ENCODE measurements around the gene S100A2.
"Not testable (repeated sequence)": the region's sequence is repeated elsewhere in the genome, so short reads cannot be mapped to it uniquely, and the experiment has no call there.

Gene S100A2

DNA sequence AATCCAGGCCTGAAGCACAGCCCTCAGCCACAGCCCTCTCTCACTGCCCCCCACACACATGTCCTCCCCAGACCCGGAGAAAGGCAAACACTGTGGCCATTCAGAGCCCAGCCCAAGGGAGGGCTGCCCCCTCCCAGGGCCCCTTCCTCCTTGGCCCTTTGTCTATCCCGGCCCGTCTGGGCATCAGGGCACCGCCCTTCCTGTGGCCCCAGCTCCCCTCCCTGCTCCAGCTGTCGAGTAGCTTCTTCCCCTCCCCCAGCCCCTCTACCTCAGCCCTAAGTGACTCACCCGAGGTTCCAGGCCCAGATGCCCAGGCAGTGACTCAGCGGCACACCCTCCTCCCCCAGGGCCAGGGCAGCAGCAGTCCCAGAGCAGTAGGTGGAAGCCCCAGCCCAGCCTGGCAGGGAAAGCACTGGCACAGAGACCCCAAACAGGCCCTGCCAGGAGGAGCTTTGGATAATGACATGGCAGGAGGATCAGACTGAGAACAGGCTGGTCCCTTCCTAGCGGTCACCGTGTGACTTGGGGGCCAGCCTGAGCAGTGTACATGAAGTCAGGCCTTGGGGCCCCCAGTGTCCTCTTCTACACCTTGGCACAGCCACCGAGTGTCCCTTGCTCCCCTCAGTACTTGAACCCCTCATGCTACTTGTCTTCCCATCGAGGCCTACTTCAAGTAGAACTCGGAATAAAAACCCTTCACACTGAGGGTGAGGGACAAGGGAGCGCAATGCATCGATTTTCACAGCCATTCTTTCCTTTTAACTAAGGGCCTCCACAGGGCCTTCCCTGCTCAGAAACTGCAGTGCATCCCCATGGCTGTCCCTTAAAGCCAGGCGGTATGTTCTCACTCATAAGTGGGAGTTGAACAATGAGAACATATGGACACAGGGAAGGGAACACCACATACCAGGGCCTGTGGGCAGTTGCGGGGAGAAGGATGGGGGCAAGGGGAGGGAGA, 1.0 kb upstream of the S100A2 start:
- H3K4me3 ChIP-seq (ENCODE audit: insufficient read depth, low read length, poor library complexity, severe bottlenecking), result no peak overlapping the region
- no peaks in the 10 kb centered on the region for H3K79me2 ChIP-seq (ENCODE audit: insufficient read depth, low read length)
- H3F3A ChIP-seq (ENCODE audit: insufficient read depth), result no peaks in the 10 kb centered on the region
- H4K20me1 ChIP-seq (ENCODE audit: low read depth, low read length), result no peaks in the 10 kb centered on the region
- H3K27ac ChIP-seq (ENCODE audit: low read depth, low read length), result no peak overlapping the region
- H3K36me3 ChIP-seq (ENCODE audit: low read length), result no peaks in the 10 kb centered on the region
- H3K4me2 ChIP-seq (ENCODE audit: low read depth, low read length, poor library complexity, severe bottlenecking), result no peak overlapping the region
- H2AFZ ChIP-seq (ENCODE audit: low read depth, low read length, severe bottlenecking), result no peak overlapping the region
- TF ChIP-seq EZH2phosphoT487 (conservative IDR thresholded peaks at IDR 0.05; ENCODE audit: low read length), result no peak
- TF ChIP-seq, protein P1, sequence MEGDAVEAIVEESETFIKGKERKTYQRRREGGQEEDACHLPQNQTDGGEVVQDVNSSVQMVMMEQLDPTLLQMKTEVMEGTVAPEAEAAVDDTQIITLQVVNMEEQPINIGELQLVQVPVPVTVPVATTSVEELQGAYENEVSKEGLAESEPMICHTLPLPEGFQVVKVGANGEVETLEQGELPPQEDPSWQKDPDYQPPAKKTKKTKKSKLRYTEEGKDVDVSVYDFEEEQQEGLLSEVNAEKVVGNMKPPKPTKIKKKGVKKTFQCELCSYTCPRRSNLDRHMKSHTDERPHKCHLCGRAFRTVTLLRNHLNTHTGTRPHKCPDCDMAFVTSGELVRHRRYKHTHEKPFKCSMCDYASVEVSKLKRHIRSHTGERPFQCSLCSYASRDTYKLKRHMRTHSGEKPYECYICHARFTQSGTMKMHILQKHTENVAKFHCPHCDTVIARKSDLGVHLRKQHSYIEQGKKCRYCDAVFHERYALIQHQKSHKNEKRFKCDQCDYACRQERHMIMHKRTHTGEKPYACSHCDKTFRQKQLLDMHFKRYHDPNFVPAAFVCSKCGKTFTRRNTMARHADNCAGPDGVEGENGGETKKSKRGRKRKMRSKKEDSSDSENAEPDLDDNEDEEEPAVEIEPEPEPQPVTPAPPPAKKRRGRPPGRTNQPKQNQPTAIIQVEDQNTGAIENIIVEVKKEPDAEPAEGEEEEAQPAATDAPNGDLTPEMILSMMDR (IDR thresholded peaks at IDR 0.05; ENCODE audit: insufficient read depth, low read length, poor library complexity, severe bottlenecking), result no peak
- H3K27me3 ChIP-seq (ENCODE audit: low read length), result no peaks in the 10 kb centered on the region
- H3K9me2 ChIP-seq (replicated peaks; ENCODE audit: insufficient read depth, low read length), result no peaks in the 10 kb centered on the region
- H3K9me3 ChIP-seq (ENCODE audit: insufficient read depth, low read length), result no peaks in the 10 kb centered on the region
- no peak overlapping the region for H3K9ac ChIP-seq (ENCODE audit: low read length)

- H3K27ac ChIP-seq (ENCODE audit: low read depth, low read length), result no peak overlapping the region
- H3K79me2 ChIP-seq (ENCODE audit: insufficient read depth, low read length), result no peaks in the 10 kb centered on the region
- no peak overlapping the region for H3K9ac ChIP-seq (ENCODE audit: low read length)
- H3K36me3 ChIP-seq (ENCODE audit: low read length), result no peaks in the 10 kb centered on the region
- no peak overlapping the region for H3K4me2 ChIP-seq (ENCODE audit: low read depth, low read length, poor library complexity, severe bottlenecking)
- no peaks in the 10 kb centered on the region for H3F3A ChIP-seq (ENCODE audit: insufficient read depth)
- H3K9me2 ChIP-seq (replicated peaks; ENCODE audit: insufficient read depth, low read length), result no peaks in the 10 kb centered on the region
- no peak overlapping the region for H2AFZ ChIP-seq (ENCODE audit: low read depth, low read length, severe bottlenecking)
- H3K4me3 ChIP-seq (ENCODE audit: insufficient read depth, low read length, poor library complexity, severe bottlenecking), result no peak overlapping the region
- no peaks in the 10 kb centered on the region for H3K9me3 ChIP-seq (ENCODE audit: insufficient read depth, low read length)
- no peaks in the 10 kb centered on the region for H3K27me3 ChIP-seq (ENCODE audit: low read length)
- H4K20me1 ChIP-seq (ENCODE audit: low read depth, low read length), result no peaks in the 10 kb centered on the region
- no peak for TF ChIP-seq EZH2phosphoT487 (conservative IDR thresholded peaks at IDR 0.05; ENCODE audit: low read length)
- TF ChIP-seq, protein P1 (IDR thresholded peaks at IDR 0.05; ENCODE audit: insufficient read depth, low read length, poor library complexity, severe bottlenecking), result no peak
Measured at GRCh38 chr1:153563991-153564390, 1.7 kb downstream of the S100A2 start.

- no peaks in the 10 kb centered on the region for H3F3A ChIP-seq (ENCODE audit: insufficient read depth)
- H4K20me1 ChIP-seq (ENCODE audit: low read depth, low read length), result no peaks in the 10 kb centered on the region
- H3K27me3 ChIP-seq (ENCODE audit: low read length), result no peaks in the 10 kb centered on the region
- no peaks in the 10 kb centered on the region for H3K9me3 ChIP-seq (ENCODE audit: insufficient read depth, low read length)
- no peak overlapping the region for H3K9ac ChIP-seq (ENCODE audit: low read length)
- H2AFZ ChIP-seq (ENCODE audit: low read depth, low read length, severe bottlenecking), result no peak overlapping the region
- no peaks in the 10 kb centered on the region for H3K9me2 ChIP-seq (replicated peaks; ENCODE audit: insufficient read depth, low read length)
- H3K4me2 ChIP-seq (ENCODE audit: low read depth, low read length, poor library complexity, severe bottlenecking), result no peak overlapping the region
- H3K27ac ChIP-seq (ENCODE audit: low read depth, low read length), result no peak overlapping the region
- H3K79me2 ChIP-seq (ENCODE audit: insufficient read depth, low read length), result no peaks in the 10 kb centered on the region
- no peak overlapping the region for H3K4me3 ChIP-seq (ENCODE audit: insufficient read depth, low read length, poor library complexity, severe bottlenecking)
- TF ChIP-seq EZH2phosphoT487 (conservative IDR thresholded peaks at IDR 0.05; ENCODE audit: low read length), result no peak
- TF ChIP-seq, protein P1 (IDR thresholded peaks at IDR 0.05; ENCODE audit: insufficient read depth, low read length, poor library complexity, severe bottlenecking), result no peak
- H3K36me3 ChIP-seq (ENCODE audit: low read length), result no peaks in the 10 kb centered on the region
Measured at GRCh38 chr1:153563483-153563901, 2.2 kb downstream of the S100A2 start.

GRCh38 chr1:153562021-153562420, 3.6 kb downstream of the S100A2 start:
- H3K79me2 ChIP-seq (ENCODE audit: insufficient read depth, low read length); H3K27me3 ChIP-seq (ENCODE audit: low read length); H3K9me3 ChIP-seq (ENCODE audit: insufficient read depth, low read length); H3F3A ChIP-seq (ENCODE audit: insufficient read depth); H4K20me1 ChIP-seq (ENCODE audit: low read depth, low read length); H3K4me3 ChIP-seq (ENCODE audit: insufficient read depth, low read length, poor library complexity, severe bottlenecking); H3K4me2 ChIP-seq (ENCODE audit: low read depth, low read length, poor library complexity, severe bottlenecking); H3K27ac ChIP-seq (ENCODE audit: low read depth, low read length); H3K9ac ChIP-seq (ENCODE audit: low read length); H3K9me2 ChIP-seq (replicated peaks; ENCODE audit: insufficient read depth, low read length); H2AFZ ChIP-seq (ENCODE audit: low read depth, low read length, severe bottlenecking); H3K36me3 ChIP-seq (ENCODE audit: low read length): not testable (repeated sequence)
